ENCODE measurements around the gene CDH22.

Gene CDH22

DNA sequence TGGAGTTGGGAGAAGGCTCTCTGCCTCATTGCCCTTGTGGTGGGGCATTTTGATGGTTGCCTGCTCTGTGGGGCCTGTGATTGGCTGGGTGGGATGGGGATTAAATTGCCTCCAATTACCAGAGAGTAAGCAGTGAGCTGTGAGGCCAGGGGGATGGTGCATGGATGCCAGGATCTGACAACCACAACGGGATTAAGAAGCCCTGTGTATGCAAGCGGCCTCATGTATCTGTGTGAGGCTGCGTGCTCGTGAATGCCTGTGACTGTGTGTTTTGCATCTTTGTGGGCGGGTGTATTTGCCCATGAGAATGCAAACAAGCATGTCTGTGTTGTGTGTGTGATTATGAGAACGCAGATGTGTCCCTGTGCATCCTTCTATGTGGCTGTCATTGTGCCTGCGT, 144.0 kb downstream of the CDH22 start:
- no peak for TF ChIP-seq CTCF (conservative IDR thresholded peaks at IDR 0.05; ENCODE audit: low read depth)
- ChIA-PET POLR2A (ENCODE audit: low non-redundant PET) (no interaction called here), CTCF (interaction anchor here (1.1 kb wide), 1 partner anchor 129 kb away, joined by 3 read pairs; no protein-coding TSS in a partner anchor)
- no peak for DNase-seq (ENCODE audit: low spot score)
- H3K27ac ChIP-seq: no peak overlapping the region

DNA sequence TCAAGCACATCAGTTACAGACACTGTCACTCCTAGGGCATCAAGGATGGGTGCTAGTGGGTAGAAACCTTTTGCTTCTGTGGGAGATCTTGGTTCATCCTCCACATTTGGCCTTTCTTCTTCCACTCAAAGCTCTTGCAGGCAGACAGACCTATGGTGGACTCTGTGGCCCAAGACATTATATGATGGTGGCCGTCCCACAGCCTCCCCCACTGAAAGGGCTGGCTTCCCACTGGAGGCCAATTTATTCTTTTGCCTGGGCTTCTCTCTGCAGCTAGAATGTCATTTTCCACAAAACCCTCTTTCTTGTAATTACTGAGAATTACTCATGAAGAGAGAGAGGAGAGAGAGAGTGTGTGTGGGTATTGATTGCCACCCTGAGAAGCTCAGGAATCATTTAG, 146.4 kb downstream of the CDH22 start:
- DNase-seq (ENCODE audit: low spot score): no peak
- no peak for TF ChIP-seq CTCF (conservative IDR thresholded peaks at IDR 0.05; ENCODE audit: low read depth)
- ChIA-PET POLR2A (ENCODE audit: low non-redundant PET) (no interaction called here), CTCF (interaction anchor here (0.7 to 2.3 kb wide), 3 partner anchors 13 to 187 kb away, joined by 3 to 9 read pairs (median 4); no protein-coding TSS in a partner anchor)
- H3K27ac ChIP-seq: no peak overlapping the region

DNA sequence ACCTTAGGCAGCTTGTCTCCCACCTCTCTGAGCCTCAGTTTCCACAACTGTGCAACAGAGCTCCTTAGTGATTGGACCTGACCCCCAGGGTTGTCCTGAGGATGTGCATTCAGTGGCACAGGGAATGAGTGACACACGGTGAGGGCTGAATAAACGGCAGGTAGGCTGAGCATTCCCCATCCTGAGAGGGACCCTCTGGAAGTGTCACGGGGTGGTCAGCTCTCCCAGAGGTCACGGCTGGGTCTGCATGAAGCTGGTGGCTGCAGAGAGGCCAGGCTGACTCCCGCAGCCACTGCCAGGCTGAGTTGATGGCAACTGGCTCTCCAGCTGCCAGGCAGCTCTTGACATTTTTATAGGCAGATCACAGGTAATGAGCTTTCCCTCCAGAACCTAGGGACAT, 147.6 kb downstream of the CDH22 start:
- CTCF ChIA-PET: interaction anchor here (0.6 to 1.5 kb wide), 3 partner anchors 15 to 248 kb away, joined by 3 to 5 read pairs (median 4); no protein-coding TSS in a partner anchor
- POLR2A ChIA-PET (ENCODE audit: low non-redundant PET): no interaction called here
- no peak for TF ChIP-seq CTCF (conservative IDR thresholded peaks at IDR 0.05; ENCODE audit: low read depth)

GRCh38 chr20:46159101-46159897, 149.0 kb downstream of the CDH22 start:
- H3K27ac ChIP-seq: no peak overlapping the region

More for the DNA sequence above, 147.6 kb downstream of the CDH22 start:
- no peak overlapping the region for H3K27ac ChIP-seq
- no peak for DNase-seq (ENCODE audit: low spot score)

GRCh38 chr20:46158476-46158987, 149.8 kb downstream of the CDH22 start:
- H3K27ac ChIP-seq: no peak overlapping the region
- TF ChIP-seq CTCF (conservative IDR thresholded peaks at IDR 0.05; ENCODE audit: low read depth): no peak
- ChIA-PET CTCF (interaction anchor here (1.0 to 1.2 kb wide), 2 partner anchors 15 to 16 kb away, joined by 3 to 5 read pairs; no protein-coding TSS in a partner anchor), POLR2A (ENCODE audit: low non-redundant PET) (no interaction called here)
- DNase-seq (ENCODE audit: low spot score): no peak

More at GRCh38 chr20:46159101-46159897, 149.0 kb downstream of the CDH22 start:
- DNase-seq (ENCODE audit: low spot score): no peak
- POLR2A ChIA-PET (ENCODE audit: low non-redundant PET): no interaction called here
- CTCF ChIA-PET: interaction anchor here (1.0 to 1.5 kb wide), 3 partner anchors 14 to 148 kb away, joined by 3 to 5 read pairs (median 3); no protein-coding TSS in a partner anchor
- no peak for TF ChIP-seq CTCF (conservative IDR thresholded peaks at IDR 0.05; ENCODE audit: low read depth)

GRCh38 chr20:46157625-46158024, 150.7 kb downstream of the CDH22 start:
- ChIA-PET CTCF (interaction anchor here (0.7 to 1.2 kb wide), 3 partner anchors 191 to 690 kb away, joined by 3 to 8 read pairs (median 5); no protein-coding TSS in a partner anchor), POLR2A (ENCODE audit: low non-redundant PET) (interaction anchor here (0.6 kb wide), 1 partner anchor 1263 kb away, joined by 5 read pairs; no protein-coding TSS in a partner anchor)
- no peak for TF ChIP-seq CTCF (conservative IDR thresholded peaks at IDR 0.05; ENCODE audit: low read depth)
- no peak for DNase-seq (ENCODE audit: low spot score)
- H3K27ac ChIP-seq: no peak overlapping the region
